ENCODE data around the gene BANF1.

Gene BANF1

DNA sequence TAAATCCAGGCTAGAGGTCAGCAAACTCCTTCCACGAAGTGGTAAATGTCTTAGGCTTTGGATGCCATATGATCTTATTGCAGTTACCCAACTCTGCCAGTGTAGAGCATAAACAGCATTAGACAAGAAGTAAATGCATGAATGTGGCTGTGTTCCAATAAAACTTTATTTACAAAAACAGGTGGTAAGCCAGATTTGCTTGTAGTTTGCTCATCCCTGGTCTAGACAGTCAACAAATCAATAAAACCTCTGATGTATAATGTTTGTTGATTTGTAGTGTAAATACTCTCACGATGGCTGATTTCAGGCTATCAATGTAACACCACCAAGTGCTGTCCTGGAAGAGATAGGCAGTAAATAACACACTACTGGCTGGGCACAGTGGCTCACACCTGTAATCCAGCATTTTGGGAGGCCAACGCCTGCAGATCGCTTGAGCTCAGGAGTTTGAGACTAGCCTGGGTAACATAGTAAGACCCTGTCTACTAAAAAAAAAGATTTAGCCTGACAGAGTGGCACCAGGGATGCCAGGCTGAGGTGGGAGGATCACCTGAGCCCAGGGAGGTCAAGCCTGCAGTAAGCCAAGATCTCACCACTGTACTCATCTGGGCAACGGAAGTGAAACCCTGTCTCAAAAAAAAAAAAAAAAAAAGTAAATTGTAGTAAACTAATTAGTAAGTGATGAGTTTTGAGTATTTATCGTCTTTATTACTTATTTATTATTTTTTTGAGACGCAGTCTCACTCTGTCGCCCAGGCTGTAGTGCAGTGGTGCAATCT lies 30.8 kb downstream of the BANF1 start:
- TF ChIP-seq, protein P1, sequence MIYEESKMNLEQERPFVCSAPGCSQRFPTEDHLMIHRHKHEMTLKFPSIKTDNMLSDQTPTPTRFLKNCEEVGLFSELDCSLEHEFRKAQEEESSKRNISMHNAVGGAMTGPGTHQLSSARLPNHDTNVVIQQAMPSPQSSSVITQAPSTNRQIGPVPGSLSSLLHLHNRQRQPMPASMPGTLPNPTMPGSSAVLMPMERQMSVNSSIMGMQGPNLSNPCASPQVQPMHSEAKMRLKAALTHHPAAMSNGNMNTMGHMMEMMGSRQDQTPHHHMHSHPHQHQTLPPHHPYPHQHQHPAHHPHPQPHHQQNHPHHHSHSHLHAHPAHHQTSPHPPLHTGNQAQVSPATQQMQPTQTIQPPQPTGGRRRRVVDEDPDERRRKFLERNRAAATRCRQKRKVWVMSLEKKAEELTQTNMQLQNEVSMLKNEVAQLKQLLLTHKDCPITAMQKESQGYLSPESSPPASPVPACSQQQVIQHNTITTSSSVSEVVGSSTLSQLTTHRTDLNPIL (CRISPR knock-in tag; IDR thresholded peaks at IDR 0.05; ENCODE audit: low read depth): no peak
- TF ChIP-seq RARB (CRISPR knock-in tag; IDR thresholded peaks at IDR 0.05) (no peak), ZNF565 (CRISPR knock-in tag; conservative IDR thresholded peaks at IDR 0.05; ENCODE audit: low read depth) (no peak), CSDC2 (CRISPR knock-in tag; IDR thresholded peaks at IDR 0.05) (no peak), BACH2 (CRISPR knock-in tag; IDR thresholded peaks at IDR 0.05; ENCODE audit: borderline replicate concordance) (no peak), PPARA (CRISPR knock-in tag; IDR thresholded peaks at IDR 0.05; ENCODE audit: borderline replicate concordance) (no peak), GLIS3 (CRISPR knock-in tag; IDR thresholded peaks at IDR 0.05) (no peak), ZC3H10 (CRISPR knock-in tag; IDR thresholded peaks at IDR 0.05) (no peak), ZNF8 (CRISPR knock-in tag; IDR thresholded peaks at IDR 0.05) (no peak), ZNF70 (CRISPR knock-in tag; IDR thresholded peaks at IDR 0.05) (no peak), TOX (CRISPR knock-in tag; IDR thresholded peaks at IDR 0.05; ENCODE audit: borderline replicate concordance) (no peak), ZFP30 (CRISPR knock-in tag; IDR thresholded peaks at IDR 0.05) (no peak), OSR1 (CRISPR knock-in tag; IDR thresholded peaks at IDR 0.05) (no peak)
- TF ChIP-seq, protein P2, sequence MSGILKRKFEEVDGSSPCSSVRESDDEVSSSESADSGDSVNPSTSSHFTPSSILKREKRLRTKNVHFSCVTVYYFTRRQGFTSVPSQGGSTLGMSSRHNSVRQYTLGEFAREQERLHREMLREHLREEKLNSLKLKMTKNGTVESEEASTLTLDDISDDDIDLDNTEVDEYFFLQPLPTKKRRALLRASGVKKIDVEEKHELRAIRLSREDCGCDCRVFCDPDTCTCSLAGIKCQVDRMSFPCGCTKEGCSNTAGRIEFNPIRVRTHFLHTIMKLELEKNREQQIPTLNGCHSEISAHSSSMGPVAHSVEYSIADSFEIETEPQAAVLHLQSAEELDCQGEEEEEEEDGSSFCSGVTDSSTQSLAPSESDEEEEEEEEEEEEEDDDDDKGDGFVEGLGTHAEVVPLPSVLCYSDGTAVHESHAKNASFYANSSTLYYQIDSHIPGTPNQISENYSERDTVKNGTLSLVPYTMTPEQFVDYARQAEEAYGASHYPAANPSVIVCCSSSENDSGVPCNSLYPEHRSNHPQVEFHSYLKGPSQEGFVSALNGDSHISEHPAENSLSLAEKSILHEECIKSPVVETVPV (CRISPR knock-in tag; IDR thresholded peaks at IDR 0.05): no peak
- TF ChIP-seq, protein P3, sequence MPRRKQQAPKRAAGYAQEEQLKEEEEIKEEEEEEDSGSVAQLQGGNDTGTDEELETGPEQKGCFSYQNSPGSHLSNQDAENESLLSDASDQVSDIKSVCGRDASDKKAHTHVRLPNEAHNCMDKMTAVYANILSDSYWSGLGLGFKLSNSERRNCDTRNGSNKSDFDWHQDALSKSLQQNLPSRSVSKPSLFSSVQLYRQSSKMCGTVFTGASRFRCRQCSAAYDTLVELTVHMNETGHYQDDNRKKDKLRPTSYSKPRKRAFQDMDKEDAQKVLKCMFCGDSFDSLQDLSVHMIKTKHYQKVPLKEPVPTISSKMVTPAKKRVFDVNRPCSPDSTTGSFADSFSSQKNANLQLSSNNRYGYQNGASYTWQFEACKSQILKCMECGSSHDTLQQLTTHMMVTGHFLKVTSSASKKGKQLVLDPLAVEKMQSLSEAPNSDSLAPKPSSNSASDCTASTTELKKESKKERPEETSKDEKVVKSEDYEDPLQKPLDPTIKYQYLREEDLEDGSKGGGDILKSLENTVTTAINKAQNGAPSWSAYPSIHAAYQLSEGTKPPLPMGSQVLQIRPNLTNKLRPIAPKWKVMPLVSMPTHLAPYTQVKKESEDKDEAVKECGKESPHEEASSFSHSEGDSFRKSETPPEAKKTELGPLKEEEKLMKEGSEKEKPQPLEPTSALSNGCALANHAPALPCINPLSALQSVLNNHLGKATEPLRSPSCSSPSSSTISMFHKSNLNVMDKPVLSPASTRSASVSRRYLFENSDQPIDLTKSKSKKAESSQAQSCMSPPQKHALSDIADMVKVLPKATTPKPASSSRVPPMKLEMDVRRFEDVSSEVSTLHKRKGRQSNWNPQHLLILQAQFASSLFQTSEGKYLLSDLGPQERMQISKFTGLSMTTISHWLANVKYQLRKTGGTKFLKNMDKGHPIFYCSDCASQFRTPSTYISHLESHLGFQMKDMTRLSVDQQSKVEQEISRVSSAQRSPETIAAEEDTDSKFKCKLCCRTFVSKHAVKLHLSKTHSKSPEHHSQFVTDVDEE (CRISPR knock-in tag; IDR thresholded peaks at IDR 0.05): no peak
- no peak for ATAC-seq

DNA sequence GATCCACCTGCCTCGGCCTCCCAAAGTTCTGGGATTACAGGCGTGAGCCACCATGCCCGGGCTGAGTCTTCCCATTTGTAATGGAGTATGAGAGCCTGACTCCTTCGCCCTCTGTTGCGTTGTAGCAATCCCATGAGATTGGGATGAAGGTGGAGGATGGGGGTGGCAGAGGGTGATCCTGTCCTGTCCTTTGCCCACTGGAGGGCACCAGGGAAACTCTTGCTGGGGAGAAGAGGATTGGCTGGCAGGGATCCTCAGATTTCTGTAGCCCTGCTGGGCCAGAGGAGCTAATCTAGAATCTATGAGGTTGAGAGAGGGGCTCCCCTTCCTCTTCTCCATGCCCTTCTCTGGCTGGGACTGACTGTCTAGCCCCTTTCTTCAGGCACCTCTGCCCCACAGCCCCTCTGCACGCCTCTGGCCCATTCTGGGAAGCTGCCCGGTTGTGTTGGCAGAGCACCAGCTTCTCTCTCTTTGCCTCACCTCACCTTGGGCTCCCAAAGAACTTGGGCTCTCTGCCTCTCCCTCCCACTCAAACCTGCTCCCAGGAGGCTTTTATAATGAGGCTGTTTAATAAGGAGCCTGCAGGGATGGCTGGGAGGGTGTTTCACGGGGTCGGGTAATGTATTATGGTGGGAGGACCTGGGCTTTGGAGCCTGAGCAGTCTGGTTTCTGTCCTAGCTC lies 33.5 kb downstream of the BANF1 start:
- peak; percentile 38; the same call in 2 of the 3 replicates for ATAC-seq
- TF ChIP-seq ZC3H10 (CRISPR knock-in tag; IDR thresholded peaks at IDR 0.05) (no peak), ZNF8 (CRISPR knock-in tag; IDR thresholded peaks at IDR 0.05) (no peak), GLIS3 (CRISPR knock-in tag; IDR thresholded peaks at IDR 0.05) (no peak), PPARA (CRISPR knock-in tag; IDR thresholded peaks at IDR 0.05; ENCODE audit: borderline replicate concordance) (no peak), RARB (CRISPR knock-in tag; IDR thresholded peaks at IDR 0.05) (no peak), ZFP3 (CRISPR knock-in tag; IDR thresholded peaks at IDR 0.05) (no peak), SNAI2 (CRISPR knock-in tag; IDR thresholded peaks at IDR 0.05) (no peak), ISL1 (CRISPR knock-in tag; IDR thresholded peaks at IDR 0.05) (no peak)

DNA sequence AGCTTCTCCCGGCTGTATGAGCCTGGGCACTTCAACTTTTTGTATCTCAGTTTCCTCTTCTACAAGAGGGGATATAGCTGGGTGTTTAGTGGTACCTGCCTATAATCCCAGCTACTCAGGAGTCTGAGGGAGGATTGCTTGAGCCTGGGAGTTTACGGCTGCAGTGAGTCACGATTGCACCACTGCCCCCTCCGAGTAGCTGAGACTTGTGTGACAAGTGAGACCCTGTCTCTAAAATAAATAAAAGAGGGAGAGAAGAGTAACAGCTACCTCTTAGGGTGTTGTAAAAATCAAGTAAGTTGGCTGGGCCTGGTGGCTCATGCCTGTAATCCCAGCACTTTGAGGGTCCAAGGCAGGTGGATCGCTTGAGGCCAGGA lies 34.0 kb downstream of the BANF1 start:
- no peak for ATAC-seq
- no peak for TF ChIP-seq TCF4 (CRISPR knock-in tag; IDR thresholded peaks at IDR 0.05; ENCODE audit: borderline replicate concordance)

DNA sequence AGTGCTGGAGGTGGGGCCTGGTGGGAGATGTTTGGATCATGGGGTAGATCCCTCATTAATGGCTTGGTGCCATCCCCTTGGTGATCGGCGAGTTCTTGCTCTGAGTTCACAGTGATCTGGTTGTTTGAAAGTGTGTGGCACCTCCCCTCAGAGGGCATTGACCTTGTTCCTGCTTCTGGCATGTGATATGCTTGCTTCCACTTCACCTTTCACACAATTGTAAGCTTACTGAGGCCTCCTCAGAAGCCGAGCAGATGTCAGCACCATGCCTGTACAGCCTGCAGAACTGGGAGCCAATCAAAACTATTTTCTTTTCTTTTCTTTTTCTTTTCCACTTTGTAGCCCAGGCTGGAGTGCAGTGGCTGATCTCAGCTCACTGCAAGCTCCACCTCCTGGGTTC lies 35.0 kb downstream of the BANF1 start:
- TF ChIP-seq ZNF70 (CRISPR knock-in tag; IDR thresholded peaks at IDR 0.05) (no peak), SNAI2 (CRISPR knock-in tag; IDR thresholded peaks at IDR 0.05) (no peak), ZFP3 (CRISPR knock-in tag; IDR thresholded peaks at IDR 0.05) (no peak), ZNF565 (CRISPR knock-in tag; conservative IDR thresholded peaks at IDR 0.05; ENCODE audit: low read depth) (no peak), TOX (CRISPR knock-in tag; IDR thresholded peaks at IDR 0.05; ENCODE audit: borderline replicate concordance) (no peak), PPARA (CRISPR knock-in tag; IDR thresholded peaks at IDR 0.05; ENCODE audit: borderline replicate concordance) (no peak), ISL1 (CRISPR knock-in tag; IDR thresholded peaks at IDR 0.05) (no peak), CSDC2 (CRISPR knock-in tag; IDR thresholded peaks at IDR 0.05) (no peak)
- TF ChIP-seq, protein P3 (CRISPR knock-in tag; IDR thresholded peaks at IDR 0.05): no peak
- ATAC-seq: no peak
